Effector memory CD8-positive, alpha-beta T cell (primary cell): ENCODE measurements around the gene MAGEA4.
"Not testable (repeated sequence)": the region's sequence is repeated elsewhere in the genome, so short reads cannot be mapped to it uniquely, and the experiment has no call there.

Experiments
- ATAC-seq: fragments of 150-1000 bp; cut with Tn5 transposase; replicated peaks from 2 replicates; pipeline ENCODE4 v1.10.0; 2021; ENCODE audit warnings: mild to moderate bottlenecking, moderate library complexity
- DNase-seq, 3 experiments: peaks; one replicate each; pipeline ENCODE4 v3.0.0; 2021
- H3K27ac Mint-ChIP-seq, 2 donors: one replicate each; pipeline ENCODE4 v1.8.0; 2022; ENCODE audit warnings: mild to moderate bottlenecking in 2 of 2, mixed read lengths in 2 of 2, moderate library complexity in 2 of 2
- H3K27me3 Mint-ChIP-seq, 2 donors: one replicate each; pipeline ENCODE4 v1.8.0; 2022; ENCODE audit warnings: mixed read lengths in 2 of 2
- H3K36me3 Mint-ChIP-seq: one replicate; pipeline ENCODE4 v1.8.0; 2022; ENCODE audit warnings: mild to moderate bottlenecking, moderate library complexity, mixed read lengths; ENCODE audit not compliant: insufficient read depth
- H3K4me1 Mint-ChIP-seq, 2 donors: one replicate each; pipeline ENCODE4 v1.8.0; 2022; ENCODE audit warnings: low read depth in 2 of 2, mixed read lengths in 2 of 2
- H3K4me3 Mint-ChIP-seq, 2 donors: one replicate each; pipeline ENCODE4 v1.8.0; 2022; ENCODE audit warnings: mild to moderate bottlenecking in 2 of 2, mixed read lengths in 2 of 2, moderate library complexity in 2 of 2
- H3K9me3 Mint-ChIP-seq, 2 donors: one replicate each; pipeline ENCODE4 v1.8.0; 2022; ENCODE audit warnings: mixed read lengths in 2 of 2

The MAGEA4 gene

GRCh38 chrX:151904989-151905388 is 7.7 kb upstream of the MAGEA4 start:
- Mint-ChIP-seq H3K27me3 (no peaks in the 10 kb centered on the region), H3K27ac (no peak overlapping the region)

DNA sequence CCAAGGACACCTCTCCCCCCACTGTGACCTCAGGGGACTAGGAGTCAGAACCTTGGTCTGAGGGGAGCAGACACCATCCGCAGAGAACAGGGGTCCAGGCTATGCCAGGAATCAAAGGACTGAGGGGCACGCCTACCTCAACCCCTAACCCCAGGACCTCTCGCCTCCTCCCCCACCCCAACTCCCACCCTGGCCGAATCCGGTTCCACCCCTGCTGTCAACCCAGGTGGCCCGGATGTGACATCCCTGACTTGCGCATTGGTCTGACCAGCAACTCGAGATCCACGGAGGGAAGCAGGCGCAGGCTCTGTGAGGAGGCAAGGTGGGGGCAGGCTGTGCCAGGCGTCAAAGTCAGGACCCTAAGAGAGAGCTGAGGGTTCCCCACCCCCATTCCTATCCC is 468 bp upstream of the MAGEA4 start:
- no peaks in the 10 kb centered on the region for H3K4me1 Mint-ChIP-seq
- H3K4me3 Mint-ChIP-seq, result no peak overlapping the region
- H3K27ac Mint-ChIP-seq, result no peak overlapping the region
- H3K27me3 Mint-ChIP-seq, result no peaks in the 10 kb centered on the region
- H3K9me3 Mint-ChIP-seq, result no peaks in the 10 kb centered on the region
- no peak for DNase-seq
- H3K36me3 Mint-ChIP-seq, result no peaks in the 10 kb centered on the region
- no peak for ATAC-seq

More at GRCh38 chrX:151904989-151905388, 7.7 kb upstream of the MAGEA4 start:
- H3K4me1 Mint-ChIP-seq, result no peaks in the 10 kb centered on the region
- no peak for ATAC-seq
- no peaks in the 10 kb centered on the region for H3K36me3 Mint-ChIP-seq
- no peak overlapping the region for H3K4me3 Mint-ChIP-seq
- H3K9me3 Mint-ChIP-seq, result peaks cover 1 to 2% of the 10 kb centered on the region in 2 donors
- DNase-seq, result no peak

- H3K36me3 Mint-ChIP-seq, DNase-seq, H3K27me3 Mint-ChIP-seq, H3K27ac Mint-ChIP-seq, ATAC-seq, H3K4me1 Mint-ChIP-seq, H3K4me3 Mint-ChIP-seq, H3K9me3 Mint-ChIP-seq: not testable (repeated sequence)
Observed at GRCh38 chrX:151918736-151919135, 6.0 kb downstream of the MAGEA4 start.

- Mint-ChIP-seq H3K27ac (no peak overlapping the region), H3K36me3 (no peaks in the 10 kb centered on the region), H3K4me3 (no peak overlapping the region), H3K27me3 (no peaks in the 10 kb centered on the region), H3K9me3 (no peaks in the 10 kb centered on the region), H3K4me1 (no peaks in the 10 kb centered on the region)
- DNase-seq, result no peak
- ATAC-seq, result no peak
Observed at GRCh38 chrX:151919610-151920009, 6.9 kb downstream of the MAGEA4 start.

DNA sequence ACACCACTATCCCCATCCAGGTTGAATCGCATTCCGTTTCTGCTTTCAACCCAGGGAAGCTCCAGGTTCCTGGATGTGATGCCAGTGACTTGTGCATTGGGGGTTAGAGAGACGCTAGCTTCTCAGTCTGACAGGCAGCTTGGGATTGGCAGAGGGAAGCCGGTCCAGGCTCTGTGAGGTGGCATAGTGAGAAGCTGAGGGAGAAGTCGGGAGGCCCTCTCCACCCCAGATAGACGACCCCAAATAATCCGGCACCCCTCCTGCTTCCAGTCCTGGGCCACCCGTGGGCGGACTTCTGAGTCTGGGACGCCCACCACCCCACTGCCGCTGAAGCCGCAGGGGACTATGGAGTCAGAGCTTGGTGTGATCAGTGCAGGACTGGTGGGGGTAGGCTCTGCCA is 7.4 kb downstream of the MAGEA4 start:
- no peak overlapping the region for H3K4me3 Mint-ChIP-seq
- H3K27ac Mint-ChIP-seq, result no peak overlapping the region
- no peaks in the 10 kb centered on the region for H3K9me3 Mint-ChIP-seq
- no peak for ATAC-seq
- no peaks in the 10 kb centered on the region for H3K27me3 Mint-ChIP-seq
- DNase-seq, result no peak
- H3K36me3 Mint-ChIP-seq, result no peaks in the 10 kb centered on the region
- H3K4me1 Mint-ChIP-seq, result no peaks in the 10 kb centered on the region

DNA sequence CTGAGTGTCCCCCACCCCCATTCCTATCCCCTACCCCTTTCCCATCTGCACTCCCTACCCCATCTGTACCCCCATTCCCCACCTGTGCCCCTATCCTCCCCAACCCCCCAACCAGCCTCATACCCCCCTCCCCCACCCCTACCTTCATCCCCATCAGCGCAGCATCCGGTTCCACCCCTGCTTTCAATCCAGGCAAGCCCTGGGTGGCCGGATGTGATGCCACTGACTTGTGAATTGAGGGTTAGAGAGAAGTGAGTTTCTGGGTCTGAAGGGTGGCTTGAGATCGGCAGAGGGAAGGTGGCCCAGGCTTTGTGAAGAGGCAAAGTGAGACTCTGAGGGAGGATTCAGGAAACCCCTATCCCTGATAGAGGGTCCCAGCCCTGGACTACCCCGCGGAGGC is 7.8 kb downstream of the MAGEA4 start:
- no peaks in the 10 kb centered on the region for H3K36me3 Mint-ChIP-seq
- H3K4me3 Mint-ChIP-seq, result no peak overlapping the region
- DNase-seq (no peak), ATAC-seq (no peak)
- no peaks in the 10 kb centered on the region for H3K4me1 Mint-ChIP-seq
- no peaks in the 10 kb centered on the region for H3K27me3 Mint-ChIP-seq
- H3K27ac Mint-ChIP-seq, result no peak overlapping the region
- H3K9me3 Mint-ChIP-seq, result no peaks in the 10 kb centered on the region

GRCh38 chrX:151921292-151921691 is 8.6 kb downstream of the MAGEA4 start:
- Mint-ChIP-seq H3K9me3 (no peaks in the 10 kb centered on the region), H3K4me1 (no peaks in the 10 kb centered on the region), H3K27ac (no peak overlapping the region), H3K27me3 (no peaks in the 10 kb centered on the region), H3K4me3 (no peak overlapping the region), H3K36me3 (no peaks in the 10 kb centered on the region)
- ATAC-seq (no peak), DNase-seq (no peak)

DNA sequence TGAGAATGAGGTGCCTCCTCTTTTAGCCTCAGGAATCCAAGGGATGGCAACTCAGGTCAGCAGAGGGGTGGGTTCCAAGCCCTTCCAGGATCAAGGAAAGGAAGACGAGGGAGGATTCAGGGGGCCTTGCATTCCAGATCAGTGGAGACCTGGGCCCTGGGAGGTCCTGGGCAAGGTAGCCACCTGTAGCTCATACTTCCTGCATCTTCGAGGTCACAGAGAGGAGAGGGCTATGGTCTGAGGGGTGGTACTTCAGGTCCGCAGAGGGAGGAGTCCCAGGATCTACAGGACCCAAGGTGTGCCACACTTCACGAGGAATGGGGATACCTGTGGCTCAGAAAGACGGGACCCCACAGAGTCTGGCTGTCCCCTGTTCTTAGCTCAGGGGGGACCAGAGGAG is 9.2 kb downstream of the MAGEA4 start:
- ATAC-seq (no peak), DNase-seq (no peak)
- Mint-ChIP-seq H3K36me3 (no peaks in the 10 kb centered on the region), H3K27ac (no peak overlapping the region), H3K4me3 (no peak overlapping the region), H3K9me3 (no peaks in the 10 kb centered on the region), H3K4me1 (no peaks in the 10 kb centered on the region), H3K27me3 (no peaks in the 10 kb centered on the region)

GRCh38 chrX:151922692-151923091 is 10.0 kb downstream of the MAGEA4 start:
- H3K4me3 Mint-ChIP-seq, result no peak overlapping the region
- no peak for DNase-seq
- H3K27ac Mint-ChIP-seq, result no peak overlapping the region
- H3K9me3 Mint-ChIP-seq, result no peaks in the 10 kb centered on the region
- H3K4me1 Mint-ChIP-seq, result no peaks in the 10 kb centered on the region
- H3K27me3 Mint-ChIP-seq, result no peaks in the 10 kb centered on the region
- ATAC-seq, result no peak
- H3K36me3 Mint-ChIP-seq, result no peaks in the 10 kb centered on the region

GRCh38 chrX:151923648-151924047 is 11.0 kb downstream of the MAGEA4 start:
- ATAC-seq, result no peak
- H3K9me3 Mint-ChIP-seq, result no peaks in the 10 kb centered on the region
- no peak for DNase-seq
- no peaks in the 10 kb centered on the region for H3K27me3 Mint-ChIP-seq
- no peaks in the 10 kb centered on the region for H3K4me1 Mint-ChIP-seq
- H3K4me3 Mint-ChIP-seq, result no peak overlapping the region
- H3K27ac Mint-ChIP-seq, result no peak overlapping the region
- no peaks in the 10 kb centered on the region for H3K36me3 Mint-ChIP-seq

GRCh38 chrX:151929126-151929525 is 16.4 kb downstream of the MAGEA4 start:
- no peak overlapping the region for H3K27ac Mint-ChIP-seq
- H3K27me3 Mint-ChIP-seq, result no peaks in the 10 kb centered on the region
- H3K4me3 Mint-ChIP-seq, result no peak overlapping the region
- no peaks in the 10 kb centered on the region for H3K4me1 Mint-ChIP-seq
- H3K36me3 Mint-ChIP-seq, result no peaks in the 10 kb centered on the region
- H3K9me3 Mint-ChIP-seq, result no peaks in the 10 kb centered on the region
- no peak for ATAC-seq
- DNase-seq, result no peak

DNA sequence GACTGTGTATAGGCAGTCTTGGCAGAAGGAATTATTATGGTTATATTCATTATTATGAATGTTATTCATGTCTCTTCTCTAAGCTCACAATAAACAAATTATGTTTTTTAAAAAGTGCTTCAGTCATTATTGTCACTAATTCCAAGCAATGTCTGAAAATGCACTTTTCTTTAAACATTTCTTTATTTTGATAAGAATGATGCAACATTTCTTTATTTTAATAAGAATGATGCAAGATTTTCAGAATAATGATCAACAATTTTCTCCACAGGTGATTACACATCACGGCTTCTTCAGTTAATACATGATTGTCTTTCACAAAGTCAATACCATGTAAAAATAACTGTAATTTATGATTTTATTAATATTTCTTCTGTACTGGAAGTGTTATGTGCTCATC is 22.7 kb downstream of the MAGEA4 start:
- no peaks in the 10 kb centered on the region for H3K4me1 Mint-ChIP-seq
- H3K27me3 Mint-ChIP-seq, result no peaks in the 10 kb centered on the region
- H3K27ac Mint-ChIP-seq, result no peak overlapping the region
- no peaks in the 10 kb centered on the region for H3K9me3 Mint-ChIP-seq
- ATAC-seq (no peak), DNase-seq (no peak)
- H3K36me3 Mint-ChIP-seq, result no peaks in the 10 kb centered on the region
- no peak overlapping the region for H3K4me3 Mint-ChIP-seq

DNA sequence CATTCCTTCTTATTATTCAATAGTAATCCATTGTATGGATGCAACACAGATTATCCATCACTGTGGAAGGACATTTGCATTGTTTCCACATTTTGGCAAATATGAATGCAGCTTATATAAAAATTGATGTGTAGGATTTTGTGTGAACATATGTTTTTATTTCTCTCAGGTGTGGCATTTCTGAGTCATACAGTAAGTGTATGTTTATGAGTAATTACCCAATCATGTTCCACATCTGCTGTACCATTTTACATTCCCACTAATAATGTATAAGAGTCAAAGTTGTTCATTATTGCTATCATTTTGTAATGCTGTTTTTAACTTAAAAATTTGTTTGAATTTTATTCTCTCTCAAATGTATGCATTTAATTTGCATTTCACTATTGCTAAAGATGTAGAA is 25.5 kb downstream of the MAGEA4 start:
- H3K36me3 Mint-ChIP-seq, result no peaks in the 10 kb centered on the region
- no peak for DNase-seq
- ATAC-seq, result no peak
- H3K27ac Mint-ChIP-seq, result no peak overlapping the region
- no peaks in the 10 kb centered on the region for H3K27me3 Mint-ChIP-seq
- H3K9me3 Mint-ChIP-seq, result no peaks in the 10 kb centered on the region
- no peaks in the 10 kb centered on the region for H3K4me1 Mint-ChIP-seq
- no peak overlapping the region for H3K4me3 Mint-ChIP-seq

- Mint-ChIP-seq H3K4me1 (no peaks in the 10 kb centered on the region), H3K9me3 (no peaks in the 10 kb centered on the region), H3K27ac (no peak overlapping the region), H3K27me3 (no peaks in the 10 kb centered on the region), H3K4me3 (no peak overlapping the region), H3K36me3 (no peaks in the 10 kb centered on the region)
- no peak for ATAC-seq
- no peak for DNase-seq
Observed at GRCh38 chrX:151954730-151955129, 42.0 kb downstream of the MAGEA4 start.

GRCh38 chrX:151958101-151958500 is 45.4 kb downstream of the MAGEA4 start:
- no peaks in the 10 kb centered on the region for H3K27me3 Mint-ChIP-seq
- no peaks in the 10 kb centered on the region for H3K36me3 Mint-ChIP-seq
- no peak for DNase-seq
- H3K9me3 Mint-ChIP-seq, result peaks cover 0 to 7% of the 10 kb centered on the region in 2 donors
- H3K4me3 Mint-ChIP-seq, result no peak overlapping the region
- H3K27ac Mint-ChIP-seq, result no peak overlapping the region
- no peaks in the 10 kb centered on the region for H3K4me1 Mint-ChIP-seq
- ATAC-seq, result no peak
